ENCODE results near the gene PSMA5.

The PSMA5 gene

DNA sequence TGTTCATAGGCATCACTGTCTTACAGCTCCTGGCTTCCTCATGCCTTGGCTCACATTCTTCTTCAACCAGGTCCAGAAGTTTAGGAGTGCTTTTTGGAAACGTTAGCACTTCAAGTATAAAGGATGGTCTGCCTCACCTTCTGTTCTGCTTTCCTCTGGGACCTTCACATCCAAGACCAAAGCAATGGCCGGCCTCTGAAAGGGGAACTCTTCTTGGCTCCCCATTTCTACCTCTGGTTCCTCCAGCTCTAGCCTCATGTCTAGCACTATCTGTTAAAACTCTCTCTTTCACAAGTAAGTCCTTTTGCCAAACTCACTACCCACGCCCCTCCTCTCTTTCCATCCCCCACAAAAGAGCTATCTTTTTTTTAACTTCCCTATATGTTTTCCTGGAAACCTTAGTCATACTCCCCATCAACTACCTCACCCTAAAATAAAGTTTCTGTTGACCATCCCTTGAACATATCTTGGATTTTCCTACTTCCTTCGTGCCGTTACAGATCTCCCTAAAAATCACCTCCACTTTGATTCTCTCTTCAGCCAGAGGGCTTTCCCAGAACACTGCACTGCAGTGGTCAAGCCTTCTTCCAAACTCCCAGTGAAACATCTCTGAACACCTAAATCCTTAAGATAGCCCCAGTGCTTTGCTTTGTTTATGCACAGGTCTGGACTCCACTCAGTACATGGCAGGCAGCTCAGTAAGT lies 36.5 kb downstream of the PSMA5 start:
- no peaks in the 10 kb centered on the region for H3K36me3 ChIP-seq (ENCODE audit: insufficient read depth, insufficient read length, low read length)
- no peak overlapping the region for H3K9ac ChIP-seq (ENCODE audit: insufficient read length, low read depth)
- no peak for TF ChIP-seq ZNF274 (IDR thresholded peaks at IDR 0.05; ENCODE audit: low read depth, low read length)
- no peak for TF ChIP-seq SUZ12 (IDR thresholded peaks at IDR 0.05; ENCODE audit: extremely low read depth, insufficient read depth, insufficient read length)
- no peak for TF ChIP-seq YY1 (IDR thresholded peaks at IDR 0.05; ENCODE audit: insufficient read depth, insufficient read length)
- DNase-seq (ENCODE audit: low read depth, low spot score), result no peak
- H3K4me1 ChIP-seq (ENCODE audit: insufficient read depth, insufficient read length), result no peaks in the 10 kb centered on the region
- H3K4me3 ChIP-seq (ENCODE audit: insufficient read length, low read depth), result no peak overlapping the region
- no peaks in the 10 kb centered on the region for H3K9me3 ChIP-seq (ENCODE audit: insufficient read depth, low read length)
- H3K27me3 ChIP-seq (ENCODE audit: insufficient read depth, insufficient read length), result no peaks in the 10 kb centered on the region

DNA sequence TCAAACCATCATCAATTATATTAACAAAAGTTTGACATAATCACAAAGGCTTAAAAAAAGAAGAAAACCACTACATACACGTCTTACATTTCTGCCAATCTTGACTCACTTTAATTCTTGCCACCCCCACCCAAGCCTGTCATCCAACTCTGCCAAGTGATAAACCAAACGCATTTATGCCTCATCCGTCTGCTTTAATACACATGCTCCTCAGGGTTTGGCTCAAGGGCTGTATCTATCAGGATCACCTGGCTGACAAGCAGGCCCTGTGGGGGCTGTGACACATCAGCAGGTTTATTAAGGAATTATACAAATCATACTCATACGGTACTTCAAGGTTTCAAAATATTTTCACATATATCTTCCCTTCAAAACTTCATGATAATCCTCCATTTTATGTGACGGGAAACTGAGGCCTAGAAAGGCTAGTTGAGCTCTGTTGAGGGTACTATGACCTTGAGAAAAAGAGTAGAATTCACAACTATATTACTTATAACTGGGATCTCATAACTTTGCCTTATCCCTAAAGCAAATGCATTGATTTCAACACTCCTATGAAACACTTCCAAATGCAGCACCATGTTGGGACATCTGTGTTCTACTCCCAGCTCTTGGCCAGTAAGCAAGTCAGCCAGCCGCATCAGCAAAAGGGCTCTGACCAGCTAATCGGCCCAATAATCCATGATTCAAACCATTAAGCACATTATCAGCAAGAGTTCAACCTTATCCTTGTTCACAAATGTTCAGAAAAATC lies 37.2 kb downstream of the PSMA5 start:
- no peak for DNase-seq (ENCODE audit: low read depth, low spot score)
- Histone ChIP-seq H3K36me3 (ENCODE audit: insufficient read depth, insufficient read length, low read length) (no peaks in the 10 kb centered on the region), H3K4me1 (ENCODE audit: insufficient read depth, insufficient read length) (no peaks in the 10 kb centered on the region), H3K4me3 (ENCODE audit: insufficient read length, low read depth) (no peak overlapping the region), H3K9ac (ENCODE audit: insufficient read length, low read depth) (no peak overlapping the region), H3K9me3 (ENCODE audit: insufficient read depth, low read length) (no peaks in the 10 kb centered on the region), H3K27me3 (ENCODE audit: insufficient read depth, insufficient read length) (no peaks in the 10 kb centered on the region)
- TF ChIP-seq YY1 (IDR thresholded peaks at IDR 0.05; ENCODE audit: insufficient read depth, insufficient read length), result no peak
- TF ChIP-seq SUZ12 (IDR thresholded peaks at IDR 0.05; ENCODE audit: extremely low read depth, insufficient read depth, insufficient read length), result no peak
- no peak for TF ChIP-seq ZNF274 (IDR thresholded peaks at IDR 0.05; ENCODE audit: low read depth, low read length)

DNA sequence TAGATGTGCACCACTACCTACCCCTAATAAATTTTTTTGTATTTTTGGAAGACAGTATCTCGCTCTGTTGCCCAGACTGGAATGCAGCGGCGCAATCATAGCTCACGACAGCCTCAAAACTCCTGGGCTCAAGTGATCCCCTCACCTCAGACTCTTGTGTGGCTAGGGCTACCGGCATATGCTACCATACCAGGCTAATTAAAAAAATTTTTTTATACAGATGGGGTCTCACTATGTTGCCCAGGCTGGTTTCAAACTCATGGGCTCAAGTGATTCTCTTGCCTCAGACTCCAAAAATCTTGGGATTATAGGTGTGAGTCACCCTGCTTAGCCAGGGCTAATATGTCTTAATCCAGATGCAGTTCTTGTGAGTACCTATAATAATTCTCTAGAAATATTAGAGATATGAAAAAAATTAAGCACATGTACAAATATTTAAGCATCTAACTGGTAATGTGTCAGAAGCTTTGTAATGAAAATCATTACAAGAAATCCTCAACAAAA lies 38.0 kb downstream of the PSMA5 start:
- no peak for DNase-seq (ENCODE audit: low read depth, low spot score)
- Histone ChIP-seq H3K4me1 (ENCODE audit: insufficient read depth, insufficient read length) (no peaks in the 10 kb centered on the region), H3K4me3 (ENCODE audit: insufficient read length, low read depth) (no peak overlapping the region), H3K27me3 (ENCODE audit: insufficient read depth, insufficient read length) (no peaks in the 10 kb centered on the region), H3K9ac (ENCODE audit: insufficient read length, low read depth) (no peak overlapping the region), H3K9me3 (ENCODE audit: insufficient read depth, low read length) (no peaks in the 10 kb centered on the region), H3K36me3 (ENCODE audit: insufficient read depth, insufficient read length, low read length) (no peaks in the 10 kb centered on the region)
- TF ChIP-seq YY1 (IDR thresholded peaks at IDR 0.05; ENCODE audit: insufficient read depth, insufficient read length) (no peak), ZNF274 (IDR thresholded peaks at IDR 0.05; ENCODE audit: low read depth, low read length) (no peak), SUZ12 (IDR thresholded peaks at IDR 0.05; ENCODE audit: extremely low read depth, insufficient read depth, insufficient read length) (no peak)

DNA sequence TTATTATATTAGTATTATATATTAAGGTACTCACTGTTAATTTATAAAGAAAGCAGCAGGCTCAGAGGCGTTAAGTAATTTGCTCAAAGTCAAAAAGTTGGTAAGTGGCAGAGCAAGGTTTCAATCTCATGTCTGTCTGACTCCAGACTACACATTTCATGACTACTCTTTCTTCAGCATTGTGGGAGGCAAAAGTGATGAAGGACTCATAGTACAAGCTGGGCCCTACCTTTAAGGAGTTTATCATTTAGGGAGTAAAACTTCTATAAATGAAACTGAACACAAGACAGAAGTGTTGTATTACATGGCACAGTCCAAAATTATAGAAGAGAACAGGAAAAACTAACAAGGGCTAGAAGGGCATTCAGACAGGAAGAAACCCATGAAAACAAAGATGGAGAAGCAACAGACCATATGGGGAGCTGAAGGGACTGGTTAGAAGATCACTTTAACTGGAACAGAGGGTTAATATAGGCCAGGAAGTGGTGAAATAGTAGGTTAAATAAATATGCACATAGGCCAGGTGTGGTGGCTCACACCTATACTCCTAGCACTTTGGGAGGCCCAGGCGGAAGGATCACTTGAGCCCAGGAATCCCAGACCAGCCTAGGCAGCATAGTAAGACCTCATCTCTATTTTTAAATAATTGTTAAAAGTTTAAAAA lies 40.1 kb downstream of the PSMA5 start:
- H3K9ac ChIP-seq (ENCODE audit: insufficient read length, low read depth), result no peak overlapping the region
- no peaks in the 10 kb centered on the region for H3K4me1 ChIP-seq (ENCODE audit: insufficient read depth, insufficient read length)
- no peaks in the 10 kb centered on the region for H3K36me3 ChIP-seq (ENCODE audit: insufficient read depth, insufficient read length, low read length)
- no peaks in the 10 kb centered on the region for H3K9me3 ChIP-seq (ENCODE audit: insufficient read depth, low read length)
- H3K27me3 ChIP-seq (ENCODE audit: insufficient read depth, insufficient read length), result no peaks in the 10 kb centered on the region
- DNase-seq (ENCODE audit: low read depth, low spot score), result no peak
- no peak overlapping the region for H3K4me3 ChIP-seq (ENCODE audit: insufficient read length, low read depth)
- no peak for TF ChIP-seq ZNF274 (IDR thresholded peaks at IDR 0.05; ENCODE audit: low read depth, low read length)
- TF ChIP-seq SUZ12 (IDR thresholded peaks at IDR 0.05; ENCODE audit: extremely low read depth, insufficient read depth, insufficient read length), result no peak
- no peak for TF ChIP-seq YY1 (IDR thresholded peaks at IDR 0.05; ENCODE audit: insufficient read depth, insufficient read length)

DNA sequence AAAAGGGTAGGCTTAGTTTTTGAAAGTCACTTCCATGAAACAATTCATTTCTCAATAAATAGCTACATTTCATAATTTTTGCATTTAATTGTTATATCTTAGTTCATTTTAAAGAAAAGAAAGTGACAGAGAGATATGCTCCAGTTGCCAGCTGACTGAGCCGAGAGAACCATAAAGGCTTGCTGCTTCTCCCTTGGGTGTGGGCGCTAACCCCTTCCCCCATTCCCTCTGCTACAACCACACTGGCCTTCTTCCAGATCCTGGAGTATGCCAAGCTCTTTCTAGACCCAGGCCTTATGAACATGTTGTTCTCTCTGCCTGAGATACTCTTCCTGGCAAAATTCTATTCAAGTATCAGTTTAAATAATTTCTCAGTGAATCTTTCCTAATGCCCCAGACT lies 40.8 kb downstream of the PSMA5 start:
- TF ChIP-seq SUZ12 (IDR thresholded peaks at IDR 0.05; ENCODE audit: extremely low read depth, insufficient read depth, insufficient read length) (no peak), YY1 (IDR thresholded peaks at IDR 0.05; ENCODE audit: insufficient read depth, insufficient read length) (no peak)

DNA sequence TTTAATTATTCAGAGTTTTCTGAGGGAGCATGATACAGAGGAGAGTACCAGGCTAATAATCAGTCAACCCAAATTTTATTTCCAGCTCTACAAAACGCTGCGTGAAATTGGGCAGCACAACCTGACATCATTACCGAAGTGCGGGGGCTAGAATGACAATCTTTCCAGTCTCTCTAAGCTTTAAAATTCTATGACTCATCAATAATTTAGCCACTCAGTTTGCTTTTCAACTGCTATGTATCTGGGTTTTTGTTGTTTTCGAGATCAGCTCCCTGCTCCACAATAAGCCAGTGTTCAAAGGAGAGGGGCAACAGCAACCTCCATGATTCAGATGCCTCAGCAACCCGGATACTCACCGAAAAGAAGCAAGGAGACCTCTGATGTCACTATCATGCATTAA lies 42.4 kb downstream of the PSMA5 start:
- no peak overlapping the region for H3K9ac ChIP-seq (ENCODE audit: insufficient read length, low read depth)
- TF ChIP-seq YY1 (IDR thresholded peaks at IDR 0.05; ENCODE audit: insufficient read depth, insufficient read length) (no peak), ZNF274 (IDR thresholded peaks at IDR 0.05; ENCODE audit: low read depth, low read length) (no peak), SUZ12 (IDR thresholded peaks at IDR 0.05; ENCODE audit: extremely low read depth, insufficient read depth, insufficient read length) (no peak)
- no peaks in the 10 kb centered on the region for H3K4me1 ChIP-seq (ENCODE audit: insufficient read depth, insufficient read length)
- H3K36me3 ChIP-seq (ENCODE audit: insufficient read depth, insufficient read length, low read length), result no peaks in the 10 kb centered on the region
- DNase-seq (ENCODE audit: low read depth, low spot score), result no peak
- no peaks in the 10 kb centered on the region for H3K27me3 ChIP-seq (ENCODE audit: insufficient read depth, insufficient read length)
- H3K9me3 ChIP-seq (ENCODE audit: insufficient read depth, low read length), result no peaks in the 10 kb centered on the region
- H3K4me3 ChIP-seq (ENCODE audit: insufficient read length, low read depth), result no peak overlapping the region

More for the DNA sequence above, 40.8 kb downstream of the PSMA5 start:
- no peaks in the 10 kb centered on the region for H3K9me3 ChIP-seq (ENCODE audit: insufficient read depth, low read length)
- no peak overlapping the region for H3K4me3 ChIP-seq (ENCODE audit: insufficient read length, low read depth)
- no peaks in the 10 kb centered on the region for H3K4me1 ChIP-seq (ENCODE audit: insufficient read depth, insufficient read length)
- no peak overlapping the region for H3K9ac ChIP-seq (ENCODE audit: insufficient read length, low read depth)
- no peaks in the 10 kb centered on the region for H3K27me3 ChIP-seq (ENCODE audit: insufficient read depth, insufficient read length)
- DNase-seq (ENCODE audit: low read depth, low spot score), result no peak
- H3K36me3 ChIP-seq (ENCODE audit: insufficient read depth, insufficient read length, low read length), result no peaks in the 10 kb centered on the region
